Esophagus muscularis mucosa (tissue), 4 donors: ENCODE results near the gene MOXD1. TPM values are rescaled to one million over a fixed set of nuclear protein-coding genes. Genes with fewer than 3 reads are reported as not detected.

Experiments
- DNase-seq: peaks from one replicate; pipeline ENCODE4 v3.0.0-alpha.2; 2017; ENCODE audit errors: extremely low spot score
- H3K27ac ChIP-seq, 4 donors: fragments of 200-600 bp; sonication (generic); replicated peaks in 1 of 4; 1 replicate in 3 of 4; 2 replicates in 1 of 4; pipeline ENCODE4 v1.5.1; 2016 to 2019; ENCODE audit warnings: mild to moderate bottlenecking in 1 of 4
- H3K27me3 ChIP-seq, 4 donors: fragments of 200-600 bp; sonication (generic); one replicate each; pipeline versions ENCODE4 v1.5.1 to v1.6.0; 2016 to 2019
- H3K36me3 ChIP-seq, 4 donors: fragments of 200-600 bp; sonication (generic); one replicate each; pipeline ENCODE4 v1.5.1; 2016 to 2019
- H3K4me1 ChIP-seq, 4 donors: fragments of 200-600 bp; sonication (generic); one replicate each; pipeline ENCODE4 v1.5.1; 2016 to 2019
- H3K4me3 ChIP-seq, 4 donors: fragments of 200-600 bp; sonication (generic); 1 replicate in 2 of 4; 2 replicates in 2 of 4; pipeline ENCODE4 v1.5.1; 2016 to 2019; ENCODE audit warnings: mild to moderate bottlenecking in 4 of 4, moderate library complexity in 1 of 4
- H3K9me3 ChIP-seq, 4 donors: fragments of 200-600 bp; sonication (generic); 1 replicate in 3 of 4; 2 replicates in 1 of 4; pipeline ENCODE4 v1.5.1; 2016 to 2019
- CTCF ChIP-seq, 3 experiments: fragments of 200-600 bp in 2 of 3; fragments of 450-650 bp in 1 of 3; sonication (generic) in 2 of 3; IDR thresholded peaks; one replicate each; pipeline ENCODE4 v1.5.1; 2017 to 2019; ENCODE audit warnings: antibody characterized with exemption in 3 of 3, mild to moderate bottlenecking in 2 of 3, moderate library complexity in 1 of 3
- EP300 ChIP-seq: sonication (generic); formaldehyde crosslinking; IDR thresholded peaks from one replicate; pipeline ENCODE4 v1.6.1; 2017; ENCODE audit warnings: antibody characterized with exemption
- POLR2A ChIP-seq: fragments of 450-650 bp; IDR thresholded peaks from one replicate; pipeline ENCODE4 v1.6.1; 2017; ENCODE audit warnings: antibody characterized with exemption, moderate library complexity, mild to moderate bottlenecking, low read depth
- POLR2AphosphoS5 ChIP-seq, 2 donors: sonication (generic); formaldehyde crosslinking; IDR thresholded peaks; one replicate each; pipeline ENCODE4 v1.6.1; 2017; ENCODE audit warnings: antibody characterized with exemption in 2 of 2
- whole genome bisulfite sequencing: methylation state at CpG from one replicate; pipeline ENCODE4 v1.1.5; 2018; 5-methylcytosine and 5-hydroxymethylcytosine counted together
- intact Hi-C: fragments of 100-400 bp; cut with DNase I; formaldehyde crosslinking; loops from one replicate; pipeline ENCODE4 v1.15.1; 2023
- total RNA-seq, 4 donors: library from RNA; depleted of rRNA; stranded (reverse); fragments of >200 nt; gene quantifications; one replicate each; pipeline versions ENCODE4 v1.1.0 to v1.2.1, GENCODE V29; 2016

MOXD1 gene
- total RNA-seq, 4 donors from 2014 or later: 14.2 to 32.4 (median 23.6) TPM

GRCh38 chr6:132246632-132247270, 154.5 kb downstream of the MOXD1 start:
- Histone ChIP-seq H3K27me3 (no peaks in the 10 kb centered on the region), H3K4me3 (no peak overlapping the region), H3K27ac (no peak overlapping the region), H3K36me3 (no peaks in the 10 kb centered on the region), H3K9me3 (no peaks in the 10 kb centered on the region), H3K4me1 (no peaks in the 10 kb centered on the region)
- intact Hi-C loops: no loop called here
- whole genome bisulfite sequencing: 75% methylated on average over 16 of the region's 16 CpGs
- DNase-seq: no peak
- TF ChIP-seq POLR2A (no peak), CTCF (IDR thresholded peaks at IDR 0.05) (no peak), POLR2AphosphoS5 (IDR thresholded peaks at IDR 0.05) (no peak), EP300 (no peak)

GRCh38 chr6:132246120-132246617, 155.1 kb downstream of the MOXD1 start:
- intact Hi-C loops: no loop called here
- Histone ChIP-seq H3K36me3 (no peaks in the 10 kb centered on the region), H3K27ac (no peak overlapping the region), H3K4me1 (no peaks in the 10 kb centered on the region), H3K27me3 (no peaks in the 10 kb centered on the region), H3K4me3 (no peak overlapping the region), H3K9me3 (no peaks in the 10 kb centered on the region)
- TF ChIP-seq CTCF (IDR thresholded peaks at IDR 0.05) (no peak), EP300 (no peak), POLR2AphosphoS5 (IDR thresholded peaks at IDR 0.05) (no peak), POLR2A (no peak)
- DNase-seq: no peak
- 100% methylated on average over 2 of the region's 2 CpGs for WGBS

Other genes starting within 250 kb of the MOXD1 start
- gene STX7, start 111.6 kb upstream of the MOXD1 start, total RNA-seq: 10 to 100 TPM; 43.2 to 81.4 (median 49.9) TPM
- gene TAAR9, start 136.8 kb upstream of the MOXD1 start, total RNA-seq: not detected
- not detected for gene TAAR8, start 151.2 kb upstream of the MOXD1 start, total RNA-seq
- gene TAAR6, start 168.8 kb upstream of the MOXD1 start, total RNA-seq: not detected
- not detected for gene TAAR5, start 188.3 kb upstream of the MOXD1 start, total RNA-seq
- not detected for gene TAAR2, start 222.8 kb upstream of the MOXD1 start, total RNA-seq